ENCODE data around the gene NEUROD2.
A peak's percentile ranks its signal among the peaks of the same experiment; 100 is the strongest.
"Not testable (repeated sequence)": the region's sequence is repeated elsewhere in the genome, so short reads cannot be mapped to it uniquely, and the experiment has no call there.

The NEUROD2 gene

GRCh38 chr17:39595928-39596510 is 11.7 kb downstream of the NEUROD2 start:
- Mint-ChIP-seq H3K4me3 (no peak overlapping the region), H3K27ac (no peak overlapping the region)

GRCh38 chr17:39595294-39595693 is 12.4 kb downstream of the NEUROD2 start:
- no peak overlapping the region for H3K4me3 Mint-ChIP-seq
- H3K36me3 Mint-ChIP-seq (ENCODE audit: low read depth) = peaks cover 3% of the 10 kb centered on the region
- H3K9me3 Mint-ChIP-seq = no peaks in the 10 kb centered on the region
- no peak overlapping the region for H3K27ac Mint-ChIP-seq
- ATAC-seq (no peak), DNase-seq (no peak)
- H3K27me3 Mint-ChIP-seq = peaks cover 84% of the 10 kb centered on the region
- H3K4me1 Mint-ChIP-seq = peaks cover 14% of the 10 kb centered on the region

More at GRCh38 chr17:39595928-39596510, 11.7 kb downstream of the NEUROD2 start:
- H3K36me3 Mint-ChIP-seq (ENCODE audit: low read depth) = peaks cover 3% of the 10 kb centered on the region
- H3K9me3 Mint-ChIP-seq = no peaks in the 10 kb centered on the region
- DNase-seq = no peak
- H3K4me1 Mint-ChIP-seq = peaks cover 14% of the 10 kb centered on the region
- no peak for ATAC-seq
- peaks cover 91% of the 10 kb centered on the region for H3K27me3 Mint-ChIP-seq

- Mint-ChIP-seq H3K9me3 (no peaks in the 10 kb centered on the region), H3K27me3 (peaks cover 72% of the 10 kb centered on the region), H3K36me3 (ENCODE audit: low read depth) (peaks cover 3% of the 10 kb centered on the region), H3K4me1 (peaks cover 14% of the 10 kb centered on the region), H3K4me3 (no peak overlapping the region), H3K27ac (no peak overlapping the region)
- DNase-seq (no peak), ATAC-seq (no peak)
These were observed 14.3 kb downstream of the NEUROD2 start for GRCh38 chr17:39593371-39593770.

GRCh38 chr17:39591958-39592954 is 15.5 kb downstream of the NEUROD2 start:
- DNase-seq (no peak), ATAC-seq (no peak)
- Mint-ChIP-seq H3K9me3 (no peaks in the 10 kb centered on the region), H3K27ac (no peak overlapping the region), H3K27me3 (peaks cover 62% of the 10 kb centered on the region), H3K4me3 (no peak overlapping the region), H3K36me3 (ENCODE audit: low read depth) (peaks cover 3% of the 10 kb centered on the region), H3K4me1 (peaks cover 7% of the 10 kb centered on the region)

GRCh38 chr17:39590180-39590579 is 17.5 kb downstream of the NEUROD2 start:
- not testable (repeated sequence) for ATAC-seq; H3K9me3 Mint-ChIP-seq; DNase-seq; H3K36me3 Mint-ChIP-seq (ENCODE audit: low read depth); H3K27ac Mint-ChIP-seq; H3K4me1 Mint-ChIP-seq; H3K4me3 Mint-ChIP-seq
- peaks cover 45% of the 10 kb centered on the region for H3K27me3 Mint-ChIP-seq

GRCh38 chr17:39582658-39583057 is 25.1 kb downstream of the NEUROD2 start:
- Mint-ChIP-seq H3K9me3 (no peaks in the 10 kb centered on the region), H3K36me3 (ENCODE audit: low read depth) (no peaks in the 10 kb centered on the region), H3K27me3 (peaks cover 6% of the 10 kb centered on the region), H3K4me3 (no peak overlapping the region), H3K4me1 (no peaks in the 10 kb centered on the region), H3K27ac (no peak overlapping the region)
- no peak for ATAC-seq
- no peak for DNase-seq

GRCh38 chr17:39581759-39582085 is 26.0 kb downstream of the NEUROD2 start:
- no peaks in the 10 kb centered on the region for H3K4me1 Mint-ChIP-seq
- H3K27me3 Mint-ChIP-seq = peaks cover 3% of the 10 kb centered on the region
- no peaks in the 10 kb centered on the region for H3K36me3 Mint-ChIP-seq (ENCODE audit: low read depth)
- no peaks in the 10 kb centered on the region for H3K9me3 Mint-ChIP-seq
- DNase-seq (no peak), ATAC-seq (no peak)
- no peak overlapping the region for H3K4me3 Mint-ChIP-seq
- no peak overlapping the region for H3K27ac Mint-ChIP-seq

GRCh38 chr17:39581071-39581758 is 26.5 kb downstream of the NEUROD2 start:
- Mint-ChIP-seq H3K36me3 (ENCODE audit: low read depth) (no peaks in the 10 kb centered on the region), H3K9me3 (no peaks in the 10 kb centered on the region), H3K4me3 (no peak overlapping the region), H3K4me1 (no peaks in the 10 kb centered on the region), H3K27me3 (peaks cover 3% of the 10 kb centered on the region), H3K27ac (no peak overlapping the region)
- ATAC-seq (no peak), DNase-seq (no peak)

- DNase-seq = no peak
- no peak overlapping the region for H3K27ac Mint-ChIP-seq
- H3K4me3 Mint-ChIP-seq = no peak overlapping the region
- no peaks in the 10 kb centered on the region for H3K36me3 Mint-ChIP-seq (ENCODE audit: low read depth)
- ATAC-seq = no peak
- H3K9me3 Mint-ChIP-seq = no peaks in the 10 kb centered on the region
- H3K4me1 Mint-ChIP-seq = no peaks in the 10 kb centered on the region
- H3K27me3 Mint-ChIP-seq = peaks cover 5% of the 10 kb centered on the region
These were observed 27.6 kb downstream of the NEUROD2 start for GRCh38 chr17:39580082-39580468.

- no peak for DNase-seq
- peaks cover 10% of the 10 kb centered on the region for H3K27me3 Mint-ChIP-seq
- H3K4me3 Mint-ChIP-seq = no peak overlapping the region
- no peaks in the 10 kb centered on the region for H3K9me3 Mint-ChIP-seq
- H3K36me3 Mint-ChIP-seq (ENCODE audit: low read depth) = no peaks in the 10 kb centered on the region
- no peak overlapping the region for H3K27ac Mint-ChIP-seq
- ATAC-seq = no peak
- H3K4me1 Mint-ChIP-seq = no peaks in the 10 kb centered on the region
These were observed 28.2 kb downstream of the NEUROD2 start for GRCh38 chr17:39579318-39580081.

- no peaks in the 10 kb centered on the region for H3K36me3 Mint-ChIP-seq (ENCODE audit: low read depth)
- H3K27ac Mint-ChIP-seq = no peak overlapping the region
- no peak for DNase-seq
- H3K4me1 Mint-ChIP-seq = peaks cover 4% of the 10 kb centered on the region
- no peaks in the 10 kb centered on the region for H3K9me3 Mint-ChIP-seq
- H3K27me3 Mint-ChIP-seq = peaks cover 11% of the 10 kb centered on the region
- no peak for ATAC-seq
- H3K4me3 Mint-ChIP-seq = no peak overlapping the region
These were observed 29.4 kb downstream of the NEUROD2 start for GRCh38 chr17:39578272-39578671.

- peak; percentile 39 for ATAC-seq
- Mint-ChIP-seq H3K27me3 (peaks cover 20% of the 10 kb centered on the region), H3K27ac (no peak overlapping the region), H3K9me3 (peaks cover 5% of the 10 kb centered on the region), H3K36me3 (ENCODE audit: low read depth) (peaks cover 7% of the 10 kb centered on the region), H3K4me1 (peaks cover 4% of the 10 kb centered on the region), H3K4me3 (no peak overlapping the region)
- no peak for DNase-seq
These were observed 31.5 kb downstream of the NEUROD2 start for GRCh38 chr17:39576187-39576586.

GRCh38 chr17:39573447-39574298 is 34.0 kb downstream of the NEUROD2 start:
- Mint-ChIP-seq H3K4me1 (peaks cover 4% of the 10 kb centered on the region), H3K27me3 (peaks cover 20% of the 10 kb centered on the region), H3K36me3 (ENCODE audit: low read depth) (peaks cover 25% of the 10 kb centered on the region), H3K4me3 (peak overlapping the region; percentile 75), H3K27ac (peak overlapping the region; percentile 46), H3K9me3 (peaks cover 12% of the 10 kb centered on the region)
- peak; percentile 47 for DNase-seq
- ATAC-seq = peak; percentile 61

Measured in activated naive CD8-positive, alpha-beta T cell treated with anti-CD3 and anti-CD28 coated beads, Interleukin-2, amount 50 U/mL, for 24 hours (primary cell).